SK-N-MC (cell line): ENCODE measurements around the gene MEGF8.

Source experiments
- EZH2 ChIP-seq: fragments of 200-600 bp; sonication (generic); IDR thresholded peaks from one replicate; pipeline ENCODE4 v1.6.1; 2017; ENCODE audit warnings: antibody characterized with exemption
- POLR2AphosphoS5 ChIP-seq: IDR thresholded peaks from 2 replicates; pipeline ENCODE4 v1.6.1; 2012; ENCODE audit warnings: mild to moderate bottlenecking, low read depth, low read length, borderline replicate concordance

DNA sequence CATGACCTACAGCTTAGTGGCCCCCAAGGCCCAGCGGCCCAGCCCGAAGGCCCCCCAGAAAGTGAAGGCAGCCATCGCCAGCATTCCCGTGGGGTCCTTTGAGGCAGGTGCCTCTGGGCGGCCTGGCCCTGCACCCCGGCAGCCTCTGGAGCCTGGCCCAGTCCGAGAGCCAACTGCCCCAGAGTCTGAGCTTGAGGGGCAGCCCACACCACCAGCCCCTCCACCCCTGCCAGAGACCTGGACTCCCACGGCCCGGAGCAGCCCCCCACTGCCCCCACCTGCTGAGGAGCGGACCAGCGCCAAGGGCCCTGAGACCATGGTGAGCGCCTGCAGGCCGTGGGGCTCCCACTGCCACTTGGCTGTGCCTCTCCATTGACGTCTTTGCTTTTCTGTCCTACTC is 32.5 kb upstream of the MEGF8 start:
- TF ChIP-seq EZH2 (no peak), POLR2AphosphoS5 (no peak)
